Retinal pigment epithelial cell (primary cell): ENCODE measurements around the gene WDR74.

Source experiments
- DNase-seq: peaks from one replicate; pipeline ENCODE4 v3.0.0-alpha.2; 2010; ENCODE audit warnings: low read depth
- H3K4me3 ChIP-seq: 2 replicates; pipeline ENCODE4 v1.5.1; 2011; ENCODE audit warnings: mild to moderate bottlenecking, low read length, control low read depth, moderate library complexity
- CTCF ChIP-seq: conservative IDR thresholded peaks from 2 replicates; pipeline ENCODE4 v1.5.1; 2011; ENCODE audit warnings: low read depth, low read length, control low read depth, inconsistent platforms

WDR74 gene

GRCh38 chr11:62839050-62839945, at the start of gene WDR74:
Gene WDR74, minus strand, starts transcription at chr11:62839590. Its CDS starts 20 bp downstream, at chr11:62839570.
- TF ChIP-seq CTCF: no peak
- DNase-seq: peak; percentile 75

GRCh38 chr11:62889126-62889483, 49.7 kb upstream of the WDR74 start:
- no peak for DNase-seq
- H3K4me3 ChIP-seq: no peak overlapping the region
- no peak for TF ChIP-seq CTCF

More at GRCh38 chr11:62839050-62839945, at the start of gene WDR74:
- peak within 1 kb of the TSS; percentile 93 for H3K4me3 ChIP-seq

GRCh38 chr11:62888406-62888805, 49.0 kb upstream of the WDR74 start:
- no peak for TF ChIP-seq CTCF
- DNase-seq: no peak
- no peak overlapping the region for H3K4me3 ChIP-seq

- peak overlapping the region; percentile 31 for H3K4me3 ChIP-seq
- DNase-seq: no peak
- TF ChIP-seq CTCF: no peak
Measured at GRCh38 chr11:62885137-62885750, 45.9 kb upstream of the WDR74 start.

GRCh38 chr11:62883673-62884072, 44.3 kb upstream of the WDR74 start:
- peak overlapping the region; percentile 98 for H3K4me3 ChIP-seq
- no peak for TF ChIP-seq CTCF
- DNase-seq: no peak

GRCh38 chr11:62882788-62883501, 43.6 kb upstream of the WDR74 start:
- no peak for TF ChIP-seq CTCF
- no peak for DNase-seq
- peak overlapping the region; percentile 98 for H3K4me3 ChIP-seq

- DNase-seq: no peak
- TF ChIP-seq CTCF: no peak
- H3K4me3 ChIP-seq: peak overlapping the region; percentile 98
Measured at GRCh38 chr11:62882431-62882749, 43.0 kb upstream of the WDR74 start.
